SK-N-SH (cell line): ENCODE measurements around the gene ATM. TPM values are rescaled to one million over a fixed set of nuclear protein-coding genes. Genes with fewer than 3 reads are reported as not detected.

Experiments
- CTCF ChIA-PET: fragments of 300-600, 350-600 bp; formaldehyde crosslinking; extraction: SDS; loops from one replicate; lab custom pipeline; 2021; lab: Yijun Ruan, JAX
- POLR2A ChIA-PET: fragments of 350-600 bp; sonication (Branson Sonifier 250); formaldehyde crosslinking; extraction: SDS; loops from one replicate; lab custom pipeline; 2020; ENCODE audit warnings: antibody characterized with exemption, inconsistent platforms; lab: Yijun Ruan, JAX
- DNase-seq: peaks from one replicate; pipeline ENCODE4 v3.0.0; 2012
- H2AFZ ChIP-seq: fragments of 200-600 bp; sonication (generic); 2 replicates; pipeline ENCODE4 v1.8.1; 2016; ENCODE audit warnings: antibody characterized with exemption, mild to moderate bottlenecking, low read depth
- H3F3A ChIP-seq: fragments of 200-600 bp; sonication (generic); replicated peaks from 2 replicates; pipeline ENCODE3; 2016; ENCODE audit warnings: antibody characterized with exemption, mild to moderate bottlenecking; ENCODE audit not compliant: insufficient read depth
- H3K27ac ChIP-seq, 2 experiments: fragments of 200-500 bp in 1 of 2; fragments of 200-600 bp in 1 of 2; sonication (Bioruptor generic) in 1 of 2; sonication (generic), shearing (Covaris generic) in 1 of 2; 2 replicates each; pipeline versions ENCODE4 v1.5.1 to v1.6.1; 2014 to 2016; ENCODE audit warnings: low read depth in 2 of 2, inconsistent platforms in 1 of 2, low read length in 1 of 2, mild to moderate bottlenecking in 1 of 2, mixed read lengths in 1 of 2
- H3K27me3 ChIP-seq: fragments of 200-600 bp; sonication (generic), shearing (Covaris generic); 2 replicates; pipeline ENCODE4 v1.6.1; 2016; ENCODE audit warnings: mixed run types; ENCODE audit not compliant: insufficient read depth
- H3K36me3 ChIP-seq, 2 experiments: fragments of 200-500 bp in 1 of 2; fragments of 200-600 bp in 1 of 2; sonication (Bioruptor generic) in 1 of 2; sonication (generic) in 1 of 2; replicated peaks in 1 of 2; 2 replicates each; pipeline versions ENCODE3 to v1.5.1; 2014 to 2016; ENCODE audit warnings: low read length in 1 of 2, mild to moderate bottlenecking in 1 of 2; ENCODE audit not compliant: insufficient read depth in 2 of 2, control insufficient read depth in 1 of 2
- H3K4me1 ChIP-seq, 2 experiments: fragments of 200-500 bp in 1 of 2; fragments of 200-600 bp in 1 of 2; sonication (Bioruptor generic) in 1 of 2; sonication (generic), shearing (Covaris generic) in 1 of 2; 2 replicates each; pipeline versions ENCODE4 v1.5.1 to v1.6.1; 2014 to 2016; ENCODE audit warnings: low read depth in 1 of 2, low read length in 1 of 2, mixed run types in 1 of 2; ENCODE audit not compliant: insufficient read depth in 2 of 2, control insufficient read depth in 1 of 2
- H3K4me2 ChIP-seq: fragments of 200-600 bp; sonication (generic), shearing (Covaris generic); 2 replicates; pipeline ENCODE4 v1.6.1; 2017; ENCODE audit warnings: mixed run types
- H3K4me3 ChIP-seq, 2 experiments: fragments of 200-500 bp in 1 of 2; fragments of 200-600 bp in 1 of 2; sonication (Bioruptor generic) in 1 of 2; sonication (generic), shearing (Covaris generic) in 1 of 2; 2 replicates each; pipeline versions ENCODE4 v1.5.1 to v1.8.1; 2014 to 2016; ENCODE audit warnings: low read depth in 2 of 2, inconsistent platforms in 1 of 2, low read length in 1 of 2, mild to moderate bottlenecking in 1 of 2, mixed read lengths in 1 of 2, moderate library complexity in 1 of 2
- H3K79me2 ChIP-seq: fragments of 200-600 bp; sonication (generic); 2 replicates; pipeline ENCODE4 v1.8.1; 2017; ENCODE audit warnings: mild to moderate bottlenecking; ENCODE audit not compliant: insufficient read depth
- H3K9ac ChIP-seq: fragments of 200-600 bp; sonication (generic); 2 replicates; pipeline ENCODE4 v1.6.1; 2017; ENCODE audit warnings: mixed run types
- H3K9me2 ChIP-seq: fragments of 200-600 bp; sonication (generic); 2 replicates; pipeline ENCODE4 v1.6.1; 2017; ENCODE audit warnings: mixed run types
- H3K9me3 ChIP-seq: fragments of 200-600 bp; sonication (generic); 2 replicates; pipeline ENCODE4 v1.6.1; 2017; ENCODE audit warnings: mixed run types, mild to moderate bottlenecking, moderate library complexity
- H4K20me1 ChIP-seq: fragments of 200-600 bp; sonication (generic); 2 replicates; pipeline ENCODE4 v1.6.1; 2017; ENCODE audit warnings: mild to moderate bottlenecking, mixed run types; ENCODE audit not compliant: insufficient read depth
- CHD2 ChIP-seq: fragments of 150-350 bp; IDR thresholded peaks from 2 replicates; pipeline ENCODE4 v1.6.1; 2018; ENCODE audit warnings: low read length; ENCODE audit not compliant: partially characterized antibody
- EP300 ChIP-seq, 2 experiments: IDR thresholded peaks; 2 replicates each; pipeline versions ENCODE4 v1.4.0 to v1.6.1; 2012; ENCODE audit warnings: borderline replicate concordance in 1 of 2, low read depth in 1 of 2, low read length in 1 of 2
- EZH2phosphoT487 ChIP-seq: fragments of 200-600 bp; sonication (generic); IDR thresholded peaks from 2 replicates; pipeline ENCODE4 v1.6.1; 2017; ENCODE audit warnings: low read depth, mixed run types, mild to moderate bottlenecking, antibody characterized with exemption, moderate library complexity, borderline replicate concordance
- FOXJ3 ChIP-seq: sonication (generic); formaldehyde crosslinking; IDR thresholded peaks from 2 replicates; pipeline ENCODE4 v1.5.1; 2020; ENCODE audit warnings: mild to moderate bottlenecking, missing genetic modification reagents
- GABPA ChIP-seq: IDR thresholded peaks from 2 replicates; pipeline ENCODE4 v1.4.0; 2012; ENCODE audit warnings: low read depth, mild to moderate bottlenecking
- NFIC ChIP-seq: IDR thresholded peaks from 2 replicates; pipeline ENCODE4 v1.4.0; 2012; ENCODE audit warnings: borderline replicate concordance
- POLR2AphosphoS5 ChIP-seq: IDR thresholded peaks from 2 replicates; pipeline ENCODE4 v1.6.1; 2012; ENCODE audit warnings: low read depth, low read length
- RAD21 ChIP-seq: IDR thresholded peaks from 2 replicates; pipeline ENCODE4 v1.6.1; 2012; ENCODE audit warnings: mild to moderate bottlenecking, low read length
- RCOR1 ChIP-seq: fragments of 150-350 bp; IDR thresholded peaks from 2 replicates; pipeline ENCODE4 v1.6.1; 2017; ENCODE audit warnings: antibody characterized with exemption, low read length
- RFX5 ChIP-seq: IDR thresholded peaks from 2 replicates; pipeline ENCODE4 v1.6.1; 2012; ENCODE audit warnings: mild to moderate bottlenecking, improper control_type of control experiment, low read length
- RXRA ChIP-seq: IDR thresholded peaks from 2 replicates; pipeline ENCODE4 v1.4.0; 2012; ENCODE audit warnings: low read depth, mild to moderate bottlenecking, borderline replicate concordance
- SIN3A ChIP-seq: IDR thresholded peaks from 2 replicates; pipeline ENCODE4 v1.6.1; 2012; ENCODE audit warnings: low read depth, mild to moderate bottlenecking, low read length, moderate library complexity, borderline replicate concordance
- SMC3 ChIP-seq: IDR thresholded peaks from 2 replicates; pipeline ENCODE4 v1.6.1; 2012; ENCODE audit warnings: low read depth, low read length, improper control_type of control experiment
- TAF1 ChIP-seq: IDR thresholded peaks from 2 replicates; pipeline ENCODE4 v1.6.1; 2012; ENCODE audit warnings: low read depth, mild to moderate bottlenecking, low read length, moderate library complexity, borderline replicate concordance
- USF1 ChIP-seq: IDR thresholded peaks from 2 replicates; pipeline ENCODE4 v1.4.0; 2012; ENCODE audit warnings: low read depth, borderline replicate concordance
- USF2 ChIP-seq: fragments of 150-350 bp; IDR thresholded peaks from 2 replicates; pipeline ENCODE4 v1.6.1; 2017; ENCODE audit warnings: antibody characterized with exemption, low read length, low read depth, borderline replicate concordance
- YY1 ChIP-seq: IDR thresholded peaks from 2 replicates; pipeline ENCODE4 v1.4.0; 2012; ENCODE audit warnings: low read depth, mild to moderate bottlenecking
- WGBS: methylation state at CpG from one replicate; pipeline ENCODE4 v1.1.6; 2017; ENCODE audit warnings: low lambda C conversion rate; 5-methylcytosine and 5-hydroxymethylcytosine counted together
- polyA plus RNA-seq, 3 experiments: library from polyadenylated mRNA; depleted of rRNA; stranded (reverse); fragments of >200 nt; gene quantifications; 2 replicates each; pipeline ENCODE4 v1.2.3, GENCODE V29; 2012
- TF ChIP-seq, protein P1 (sequence below): fragments of 150-350 bp; IDR thresholded peaks from 2 replicates; pipeline ENCODE4 v1.6.1; 2016; ENCODE audit warnings: mild to moderate bottlenecking, low read depth, low read length
- TF ChIP-seq, protein P2 (sequence below): IDR thresholded peaks from 2 replicates; pipeline ENCODE4 v1.4.0; 2012; ENCODE audit warnings: low read depth
- TF ChIP-seq, protein P3 (sequence below): IDR thresholded peaks from 2 replicates; pipeline ENCODE4; 2012
- TF ChIP-seq, protein P4 (sequence below): IDR thresholded peaks from 2 replicates; pipeline ENCODE4 v1.6.1; 2012; ENCODE audit warnings: mild to moderate bottlenecking, low read depth, low read length, moderate library complexity

The ATM gene
- polyA plus RNA-seq, 1 of the 3 experiments (the other 2 are of a cell fraction), result 14.1 TPM

- TF ChIP-seq, protein P1, sequence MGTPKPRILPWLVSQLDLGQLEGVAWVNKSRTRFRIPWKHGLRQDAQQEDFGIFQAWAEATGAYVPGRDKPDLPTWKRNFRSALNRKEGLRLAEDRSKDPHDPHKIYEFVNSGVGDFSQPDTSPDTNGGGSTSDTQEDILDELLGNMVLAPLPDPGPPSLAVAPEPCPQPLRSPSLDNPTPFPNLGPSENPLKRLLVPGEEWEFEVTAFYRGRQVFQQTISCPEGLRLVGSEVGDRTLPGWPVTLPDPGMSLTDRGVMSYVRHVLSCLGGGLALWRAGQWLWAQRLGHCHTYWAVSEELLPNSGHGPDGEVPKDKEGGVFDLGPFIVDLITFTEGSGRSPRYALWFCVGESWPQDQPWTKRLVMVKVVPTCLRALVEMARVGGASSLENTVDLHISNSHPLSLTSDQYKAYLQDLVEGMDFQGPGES, result no peak
- TF ChIP-seq EZH2phosphoT487 (no peak), USF2 (no peak), SMC3 (no peak), TAF1 (no peak), CHD2 (no peak), SIN3A (no peak), EP300 (IDR thresholded peaks at IDR 0.05; ENCODE audit: borderline replicate concordance in 1 of 2, low read depth in 1 of 2, low read length in 1 of 2) (no peak), FOXJ3 (CRISPR knock-in tag) (no peak)
- TF ChIP-seq, protein P2, sequence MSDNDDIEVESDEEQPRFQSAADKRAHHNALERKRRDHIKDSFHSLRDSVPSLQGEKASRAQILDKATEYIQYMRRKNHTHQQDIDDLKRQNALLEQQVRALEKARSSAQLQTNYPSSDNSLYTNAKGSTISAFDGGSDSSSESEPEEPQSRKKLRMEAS, result no peak
- TF ChIP-seq, protein P3, sequence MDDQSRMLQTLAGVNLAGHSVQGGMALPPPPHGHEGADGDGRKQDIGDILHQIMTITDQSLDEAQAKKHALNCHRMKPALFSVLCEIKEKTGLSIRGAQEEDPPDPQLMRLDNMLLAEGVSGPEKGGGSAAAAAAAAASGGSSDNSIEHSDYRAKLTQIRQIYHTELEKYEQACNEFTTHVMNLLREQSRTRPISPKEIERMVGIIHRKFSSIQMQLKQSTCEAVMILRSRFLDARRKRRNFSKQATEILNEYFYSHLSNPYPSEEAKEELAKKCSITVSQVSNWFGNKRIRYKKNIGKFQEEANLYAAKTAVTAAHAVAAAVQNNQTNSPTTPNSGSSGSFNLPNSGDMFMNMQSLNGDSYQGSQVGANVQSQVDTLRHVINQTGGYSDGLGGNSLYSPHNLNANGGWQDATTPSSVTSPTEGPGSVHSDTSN, result no peak
These were observed 56.1 kb downstream of the ATM start (continued) for GRCh38 chr11:108278954-108279353.

DNA sequence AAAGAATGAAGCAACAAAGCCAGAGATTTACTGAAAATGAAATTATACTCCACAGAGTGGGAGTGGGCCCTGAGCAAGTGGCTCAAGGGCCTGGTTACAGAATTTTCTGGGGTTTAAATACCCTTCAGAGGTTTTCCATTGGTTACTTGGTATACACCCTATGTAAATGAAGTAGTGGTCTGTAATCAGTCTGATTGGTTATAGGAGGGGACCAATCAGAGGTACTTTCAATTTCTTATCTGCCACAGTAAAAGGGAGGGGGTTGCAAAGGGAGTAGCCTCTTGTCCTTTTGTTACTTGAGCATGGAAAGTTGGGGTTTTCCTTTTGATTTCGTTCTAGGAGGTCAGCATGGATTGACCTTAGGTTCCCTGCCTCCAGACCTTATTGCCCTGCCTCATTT, 63.5 kb downstream of the ATM start:
- ChIA-PET POLR2A (no interaction called here), CTCF (no interaction called here)
- no peak for DNase-seq
- H3K4me3 ChIP-seq, result no peak overlapping the region
- no peaks in the 10 kb centered on the region for H4K20me1 ChIP-seq
- no peak overlapping the region for H3K4me2 ChIP-seq
- H3K9me2 ChIP-seq, result no peaks in the 10 kb centered on the region
- no peak overlapping the region for H2AFZ ChIP-seq
- no peaks in the 10 kb centered on the region for H3K4me1 ChIP-seq
- H3K9me3 ChIP-seq, result no peaks in the 10 kb centered on the region
- H3K27me3 ChIP-seq, result no peaks in the 10 kb centered on the region
- no peak overlapping the region for H3K27ac ChIP-seq
- H3K9ac ChIP-seq, result no peak overlapping the region
- peaks cover 63 to 74% of the 10 kb centered on the region in 2 experiments for H3K36me3 ChIP-seq
- 100% methylated on average over 1 of the region's 1 CpG for WGBS
- H3K79me2 ChIP-seq, result no peaks in the 10 kb centered on the region
- H3F3A ChIP-seq, result no peaks in the 10 kb centered on the region
- TF ChIP-seq SIN3A (no peak), USF2 (no peak), NFIC (no peak), RXRA (no peak), EZH2phosphoT487 (no peak), FOXJ3 (CRISPR knock-in tag) (no peak), POLR2AphosphoS5 (no peak), GABPA (no peak), YY1 (no peak), TAF1 (no peak), RCOR1 (no peak), USF1 (no peak), RAD21 (no peak), RFX5 (no peak)
- TF ChIP-seq, protein P4, sequence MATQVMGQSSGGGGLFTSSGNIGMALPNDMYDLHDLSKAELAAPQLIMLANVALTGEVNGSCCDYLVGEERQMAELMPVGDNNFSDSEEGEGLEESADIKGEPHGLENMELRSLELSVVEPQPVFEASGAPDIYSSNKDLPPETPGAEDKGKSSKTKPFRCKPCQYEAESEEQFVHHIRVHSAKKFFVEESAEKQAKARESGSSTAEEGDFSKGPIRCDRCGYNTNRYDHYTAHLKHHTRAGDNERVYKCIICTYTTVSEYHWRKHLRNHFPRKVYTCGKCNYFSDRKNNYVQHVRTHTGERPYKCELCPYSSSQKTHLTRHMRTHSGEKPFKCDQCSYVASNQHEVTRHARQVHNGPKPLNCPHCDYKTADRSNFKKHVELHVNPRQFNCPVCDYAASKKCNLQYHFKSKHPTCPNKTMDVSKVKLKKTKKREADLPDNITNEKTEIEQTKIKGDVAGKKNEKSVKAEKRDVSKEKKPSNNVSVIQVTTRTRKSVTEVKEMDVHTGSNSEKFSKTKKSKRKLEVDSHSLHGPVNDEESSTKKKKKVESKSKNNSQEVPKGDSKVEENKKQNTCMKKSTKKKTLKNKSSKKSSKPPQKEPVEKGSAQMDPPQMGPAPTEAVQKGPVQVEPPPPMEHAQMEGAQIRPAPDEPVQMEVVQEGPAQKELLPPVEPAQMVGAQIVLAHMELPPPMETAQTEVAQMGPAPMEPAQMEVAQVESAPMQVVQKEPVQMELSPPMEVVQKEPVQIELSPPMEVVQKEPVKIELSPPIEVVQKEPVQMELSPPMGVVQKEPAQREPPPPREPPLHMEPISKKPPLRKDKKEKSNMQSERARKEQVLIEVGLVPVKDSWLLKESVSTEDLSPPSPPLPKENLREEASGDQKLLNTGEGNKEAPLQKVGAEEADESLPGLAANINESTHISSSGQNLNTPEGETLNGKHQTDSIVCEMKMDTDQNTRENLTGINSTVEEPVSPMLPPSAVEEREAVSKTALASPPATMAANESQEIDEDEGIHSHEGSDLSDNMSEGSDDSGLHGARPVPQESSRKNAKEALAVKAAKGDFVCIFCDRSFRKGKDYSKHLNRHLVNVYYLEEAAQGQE, result no peak
- TF ChIP-seq, protein P1, result no peak
